Activated naive CD8-positive, alpha-beta T cell (primary cell): ENCODE measurements around the gene VEGFB.

Source experiments
- H3K27ac Mint-ChIP-seq: one replicate; pipeline ENCODE4 v1.8.0; 2021; ENCODE audit warnings: mixed read lengths
- H3K27me3 Mint-ChIP-seq: one replicate; pipeline ENCODE4 v1.8.0; 2021; ENCODE audit warnings: mixed read lengths
- H3K36me3 Mint-ChIP-seq: one replicate; pipeline ENCODE4 v1.8.0; 2021; ENCODE audit warnings: mixed read lengths
- H3K4me1 Mint-ChIP-seq: one replicate; pipeline ENCODE4 v1.8.0; 2021; ENCODE audit warnings: low read depth, mixed read lengths
- H3K4me3 Mint-ChIP-seq: one replicate; pipeline ENCODE4 v1.8.0; 2021; ENCODE audit warnings: mild to moderate bottlenecking, mixed read lengths
- H3K9me3 Mint-ChIP-seq: one replicate; pipeline ENCODE4 v1.8.0; 2021; ENCODE audit warnings: low read depth, mixed read lengths

Gene VEGFB

DNA sequence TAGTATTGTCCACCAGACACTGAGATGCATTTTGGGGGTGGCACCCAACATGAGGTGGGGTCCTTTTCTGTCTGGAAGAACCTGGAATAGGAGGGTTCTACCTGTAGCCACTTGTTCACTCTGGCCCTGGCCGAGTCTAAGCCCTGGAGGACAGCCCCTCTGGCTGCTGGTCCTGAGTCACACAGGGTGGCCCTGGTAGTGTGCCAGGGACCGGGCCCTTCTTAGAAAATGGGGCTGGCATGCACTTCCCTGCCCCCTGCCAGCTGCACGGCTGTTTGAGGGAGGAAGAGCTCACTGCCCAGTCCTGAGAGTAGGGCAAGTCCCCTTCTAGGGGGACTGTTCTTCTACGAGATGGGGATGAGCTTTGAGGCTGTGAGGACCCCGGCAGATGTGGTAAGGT is 19.1 kb downstream of the VEGFB start:
- Mint-ChIP-seq H3K36me3 (no peaks in the 10 kb centered on the region), H3K4me1 (peaks cover 12% of the 10 kb centered on the region), H3K9me3 (no peaks in the 10 kb centered on the region), H3K27ac (no peak overlapping the region), H3K27me3 (no peaks in the 10 kb centered on the region), H3K4me3 (peak overlapping the region; percentile 32)

DNA sequence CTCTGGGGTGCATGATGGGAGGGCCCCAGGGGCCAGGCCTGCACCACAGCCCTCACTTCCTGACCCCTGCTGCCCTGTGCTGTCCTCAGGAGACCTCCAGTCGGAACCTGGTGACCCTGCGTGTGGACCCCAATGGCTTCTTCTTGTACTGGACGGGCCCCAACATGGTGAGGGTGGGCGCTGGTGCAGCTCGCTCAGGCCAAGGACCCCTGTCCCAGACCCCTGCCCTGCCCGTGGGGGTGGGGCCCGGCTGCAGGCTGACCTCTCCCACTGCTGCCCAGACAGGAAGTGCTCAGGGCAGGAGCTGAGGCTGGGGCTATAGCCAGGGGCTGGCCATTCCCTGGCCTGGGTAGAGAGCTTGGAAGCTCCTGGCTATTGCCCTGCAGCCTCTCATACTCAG is 19.9 kb downstream of the VEGFB start:
- no peaks in the 10 kb centered on the region for H3K9me3 Mint-ChIP-seq
- H3K27me3 Mint-ChIP-seq: no peaks in the 10 kb centered on the region
- H3K4me1 Mint-ChIP-seq: peaks cover 12% of the 10 kb centered on the region
- H3K27ac Mint-ChIP-seq: no peak overlapping the region
- H3K4me3 Mint-ChIP-seq: no peak overlapping the region
- H3K36me3 Mint-ChIP-seq: peaks cover 1% of the 10 kb centered on the region

DNA sequence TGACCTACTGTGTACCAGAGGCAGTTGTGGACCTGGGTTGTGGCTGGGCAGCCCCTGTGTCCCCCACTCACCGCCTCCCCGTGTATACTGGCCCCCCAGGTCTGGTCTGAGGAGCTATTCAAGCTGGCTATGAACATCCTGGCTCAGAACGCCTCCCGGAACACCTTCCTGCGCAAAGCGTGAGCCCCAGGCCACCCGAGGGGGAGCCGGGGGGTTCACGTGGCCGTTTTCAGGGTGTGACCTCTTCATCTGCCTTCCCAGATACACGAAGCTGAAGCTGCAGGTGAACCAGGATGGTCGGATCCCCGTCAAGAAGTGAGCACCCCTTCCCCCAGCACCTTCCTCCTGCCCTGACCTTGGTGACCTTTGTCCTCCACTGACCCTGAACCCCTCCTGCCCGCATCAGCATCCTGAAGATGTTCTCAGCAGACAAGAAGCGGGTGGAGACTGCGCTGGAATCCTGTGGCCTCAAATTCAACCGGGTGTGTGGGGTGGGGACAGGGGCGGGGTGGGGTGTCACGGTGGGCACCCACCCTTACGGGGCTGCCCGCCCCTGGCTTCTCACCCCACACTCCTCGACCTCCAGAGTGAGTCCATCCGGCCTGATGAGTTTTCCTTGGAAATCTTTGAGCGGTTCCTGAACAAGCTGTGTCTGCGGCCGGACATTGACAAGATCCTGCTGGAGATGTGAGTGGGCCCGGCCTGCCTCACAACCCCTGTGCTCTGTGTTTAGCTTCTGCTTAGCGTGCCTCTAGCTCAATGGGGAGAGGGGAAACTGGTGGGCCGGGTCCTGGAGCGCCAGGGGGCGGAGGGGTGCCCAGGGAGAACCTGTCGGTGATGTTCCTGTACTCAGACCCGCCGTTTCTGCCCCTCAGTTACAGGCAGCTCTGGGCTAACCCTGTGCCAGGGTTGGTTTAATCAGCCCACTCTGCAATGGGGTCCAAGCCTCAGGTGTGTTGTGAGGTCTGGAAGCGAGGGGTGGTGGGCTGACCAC is 21.0 kb downstream of the VEGFB start:
- peaks cover 5% of the 10 kb centered on the region for H3K36me3 Mint-ChIP-seq

GRCh38 chr11:64256300-64256699 is 21.9 kb downstream of the VEGFB start:
- Mint-ChIP-seq H3K36me3 (peaks cover 5% of the 10 kb centered on the region), H3K9me3 (no peaks in the 10 kb centered on the region), H3K4me1 (peaks cover 14% of the 10 kb centered on the region), H3K27me3 (no peaks in the 10 kb centered on the region), H3K27ac (no peak overlapping the region), H3K4me3 (no peak overlapping the region)

More for the DNA sequence above, 21.0 kb downstream of the VEGFB start:
- Mint-ChIP-seq H3K9me3 (no peaks in the 10 kb centered on the region), H3K27ac (no peak overlapping the region), H3K4me3 (no peak overlapping the region), H3K27me3 (no peaks in the 10 kb centered on the region), H3K4me1 (peaks cover 16% of the 10 kb centered on the region)

- Mint-ChIP-seq H3K4me1 (peaks cover 7% of the 10 kb centered on the region), H3K36me3 (peaks cover 5% of the 10 kb centered on the region), H3K4me3 (no peak overlapping the region), H3K27ac (no peak overlapping the region), H3K9me3 (no peaks in the 10 kb centered on the region), H3K27me3 (no peaks in the 10 kb centered on the region)
Measured at GRCh38 chr11:64258356-64258755, 24.0 kb downstream of the VEGFB start.

DNA sequence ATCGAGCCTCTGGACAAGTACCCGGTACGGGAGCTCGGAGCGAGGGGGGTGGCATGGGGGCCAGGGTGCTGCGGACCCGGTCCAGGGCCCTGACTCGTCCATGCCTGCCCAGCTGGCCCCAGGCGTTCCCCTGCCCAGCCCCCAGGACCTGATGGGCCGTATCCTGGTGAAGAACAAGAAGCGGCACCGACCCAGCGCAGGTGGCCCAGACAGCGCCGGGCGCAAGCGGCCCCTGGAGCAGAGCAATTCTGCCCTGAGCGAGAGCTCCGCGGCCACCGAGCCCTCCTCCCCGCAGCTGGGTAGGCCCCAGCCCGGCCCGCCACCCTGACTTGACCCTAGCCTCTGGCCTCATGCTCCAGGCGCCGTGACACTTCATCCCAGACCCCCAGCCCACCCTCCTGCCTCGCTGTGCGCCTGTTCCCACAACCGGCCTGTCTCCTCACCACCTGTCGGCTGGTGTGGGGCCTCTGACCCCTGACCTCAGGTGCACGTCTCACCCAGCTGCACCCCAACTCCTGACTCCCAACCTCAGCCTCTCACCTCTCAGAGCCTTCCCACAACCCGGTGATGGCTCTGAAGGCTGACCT is 24.7 kb downstream of the VEGFB start:
- Mint-ChIP-seq H3K27ac (no peak overlapping the region), H3K4me1 (peaks cover 7% of the 10 kb centered on the region), H3K4me3 (no peak overlapping the region), H3K9me3 (no peaks in the 10 kb centered on the region), H3K36me3 (peaks cover 5% of the 10 kb centered on the region), H3K27me3 (no peaks in the 10 kb centered on the region)

DNA sequence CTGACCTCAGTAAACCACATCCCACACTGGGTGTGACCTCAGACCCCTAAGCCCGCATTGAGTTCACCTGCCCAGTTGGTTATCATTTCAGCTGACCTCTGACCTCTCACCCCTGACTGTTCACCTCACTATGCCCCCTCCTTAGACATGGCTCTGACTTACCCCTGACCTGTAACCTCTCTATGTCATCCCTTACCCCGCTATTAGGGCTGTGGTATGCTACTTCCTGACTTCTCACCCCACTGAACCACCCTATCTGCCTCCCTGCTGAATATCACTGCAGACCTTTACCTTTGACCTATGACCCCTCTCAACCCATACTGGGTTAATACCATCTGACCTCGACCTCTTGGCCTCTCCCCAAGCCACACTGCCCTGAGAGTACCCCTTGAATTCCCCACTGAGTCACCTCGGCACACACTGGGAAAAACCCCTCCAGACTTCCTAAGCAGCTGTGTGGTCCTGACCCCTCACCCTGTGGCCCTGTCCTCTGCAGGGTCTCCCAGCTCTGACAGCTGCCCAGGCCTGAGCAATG is 25.2 kb downstream of the VEGFB start:
- no peaks in the 10 kb centered on the region for H3K9me3 Mint-ChIP-seq

GRCh38 chr11:64260147-64260708 is 25.8 kb downstream of the VEGFB start:
- H3K27me3 Mint-ChIP-seq: no peaks in the 10 kb centered on the region
- H3K36me3 Mint-ChIP-seq: peaks cover 5% of the 10 kb centered on the region
- H3K4me1 Mint-ChIP-seq: peaks cover 7% of the 10 kb centered on the region
- no peaks in the 10 kb centered on the region for H3K9me3 Mint-ChIP-seq
- no peak overlapping the region for H3K27ac Mint-ChIP-seq
- H3K4me3 Mint-ChIP-seq: no peak overlapping the region

More for the DNA sequence above, 25.2 kb downstream of the VEGFB start:
- H3K36me3 Mint-ChIP-seq: peaks cover 5% of the 10 kb centered on the region
- no peak overlapping the region for H3K4me3 Mint-ChIP-seq
- H3K27ac Mint-ChIP-seq: no peak overlapping the region
- H3K27me3 Mint-ChIP-seq: no peaks in the 10 kb centered on the region
- H3K4me1 Mint-ChIP-seq: peaks cover 7% of the 10 kb centered on the region

GRCh38 chr11:64261556-64262080 is 27.2 kb downstream of the VEGFB start:
- Mint-ChIP-seq H3K4me1 (peaks cover 7% of the 10 kb centered on the region), H3K27me3 (no peaks in the 10 kb centered on the region), H3K4me3 (no peak overlapping the region), H3K9me3 (no peaks in the 10 kb centered on the region), H3K27ac (no peak overlapping the region), H3K36me3 (peaks cover 5% of the 10 kb centered on the region)

GRCh38 chr11:64262271-64263002 is 28.1 kb downstream of the VEGFB start:
- Mint-ChIP-seq H3K27ac (no peak overlapping the region), H3K4me1 (peaks cover 7% of the 10 kb centered on the region), H3K4me3 (no peak overlapping the region), H3K36me3 (peaks cover 5% of the 10 kb centered on the region), H3K27me3 (no peaks in the 10 kb centered on the region), H3K9me3 (no peaks in the 10 kb centered on the region)

DNA sequence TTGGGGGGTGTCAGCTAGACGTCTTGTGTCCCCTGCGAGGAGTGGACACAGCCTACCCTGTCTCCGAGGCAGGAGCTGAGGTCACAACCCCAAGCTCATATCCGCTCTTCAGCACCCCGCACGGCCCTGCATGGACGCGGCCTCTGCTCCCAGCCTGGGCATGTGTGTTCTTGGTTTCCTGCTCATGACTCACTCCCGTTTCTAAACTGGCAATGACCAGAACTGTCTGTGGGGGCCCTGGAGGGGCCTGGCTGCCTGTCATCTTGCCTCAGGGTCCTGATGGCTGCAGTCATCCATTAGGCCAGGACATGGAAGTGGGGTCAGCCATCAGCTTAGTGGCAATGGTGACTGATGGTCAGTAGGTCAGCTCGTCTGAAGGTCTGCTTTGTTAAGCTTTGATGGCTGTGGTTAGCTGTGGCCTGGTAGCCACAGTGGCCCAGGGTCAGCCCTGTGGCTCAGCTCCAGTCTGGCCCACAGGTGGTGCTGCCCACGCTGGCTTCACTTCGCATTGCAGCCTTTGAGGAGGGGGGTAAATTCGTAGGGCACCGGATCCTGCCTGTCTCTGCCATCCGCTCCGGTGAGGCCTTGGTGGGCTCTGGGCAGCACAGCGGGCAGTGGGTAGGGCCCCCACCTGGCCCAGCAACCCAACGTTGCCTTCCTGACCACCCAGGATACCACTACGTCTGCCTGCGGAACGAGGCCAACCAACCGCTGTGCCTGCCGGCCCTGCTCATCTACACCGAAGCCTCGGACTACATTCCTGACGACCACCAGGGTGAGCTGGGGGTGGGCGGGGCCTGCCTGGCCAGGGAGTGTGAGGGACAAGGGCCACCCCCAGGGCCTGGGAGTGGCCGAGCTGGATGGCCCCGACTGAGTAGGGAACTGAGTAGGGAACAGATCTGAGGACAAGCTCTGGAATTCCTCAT is 28.9 kb downstream of the VEGFB start:
- H3K4me3 Mint-ChIP-seq: no peak overlapping the region
- H3K36me3 Mint-ChIP-seq: peaks cover 5% of the 10 kb centered on the region
- H3K27me3 Mint-ChIP-seq: no peaks in the 10 kb centered on the region
- H3K9me3 Mint-ChIP-seq: no peaks in the 10 kb centered on the region
- peaks cover 15% of the 10 kb centered on the region for H3K4me1 Mint-ChIP-seq
- peak overlapping the region; percentile 58 for H3K27ac Mint-ChIP-seq

DNA sequence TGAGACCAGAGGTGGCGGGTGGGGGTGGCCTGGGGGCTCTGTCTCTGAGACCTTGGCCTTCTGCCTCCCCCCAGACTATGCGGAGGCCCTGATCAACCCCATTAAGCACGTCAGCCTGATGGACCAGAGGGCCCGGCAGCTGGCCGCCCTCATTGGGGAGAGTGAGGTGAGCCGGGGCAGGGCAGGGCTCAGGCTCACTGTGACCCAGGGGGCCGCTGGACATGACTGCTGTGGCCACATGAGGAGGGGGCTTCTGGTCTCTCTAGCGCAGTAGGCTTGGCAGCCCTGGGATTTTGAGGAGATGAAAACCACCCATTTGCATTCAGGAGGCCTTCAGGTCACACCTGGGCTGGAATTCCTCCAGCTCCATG is 29.5 kb downstream of the VEGFB start:
- Mint-ChIP-seq H3K27me3 (no peaks in the 10 kb centered on the region), H3K4me1 (peaks cover 19% of the 10 kb centered on the region), H3K4me3 (no peak overlapping the region), H3K9me3 (no peaks in the 10 kb centered on the region), H3K27ac (no peak overlapping the region), H3K36me3 (peaks cover 6% of the 10 kb centered on the region)

GRCh38 chr11:64264371-64264852 is 30.0 kb downstream of the VEGFB start:
- no peak overlapping the region for H3K27ac Mint-ChIP-seq
- H3K36me3 Mint-ChIP-seq: peaks cover 5% of the 10 kb centered on the region
- no peaks in the 10 kb centered on the region for H3K9me3 Mint-ChIP-seq
- no peak overlapping the region for H3K4me3 Mint-ChIP-seq
- H3K4me1 Mint-ChIP-seq: peaks cover 22% of the 10 kb centered on the region
- no peaks in the 10 kb centered on the region for H3K27me3 Mint-ChIP-seq
